Activated CD8-positive, alpha-beta memory T cell treated with anti-CD3 and anti-CD28 coated beads, Interleukin-2, amount 50 U/mL, for 24 hours (primary cell): ENCODE data around the gene RGS5.

ENCODE experiments used
- DNase-seq: peaks from one replicate; pipeline ENCODE4 v3.0.0-alpha.2; 2020; ENCODE audit errors: extremely low read depth

RGS5 gene

DNA sequence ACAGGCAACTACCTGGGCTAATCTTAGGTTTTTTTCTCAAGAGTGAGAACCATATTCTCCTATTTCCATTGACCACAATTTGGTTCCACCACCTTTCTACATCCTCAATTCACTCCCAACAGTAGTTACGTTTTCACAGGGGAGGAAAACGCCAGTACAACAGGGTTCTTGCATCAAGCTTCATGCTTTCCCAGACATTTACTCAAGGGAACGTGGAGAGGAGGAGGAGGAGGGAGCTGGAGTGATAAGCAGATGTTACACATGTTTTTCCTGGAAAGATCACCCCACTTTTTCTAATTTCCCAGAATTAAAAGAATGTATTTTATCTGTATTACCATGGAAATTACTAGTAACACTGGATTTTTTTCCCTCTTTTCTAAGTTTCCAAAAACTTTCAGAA lies 58.3 kb downstream of the RGS5 start:
- DNase-seq: no peak

- no peak for DNase-seq
These were observed 60.6 kb downstream of the RGS5 start for GRCh38 chr1:163142152-163142551.

GRCh38 chr1:163141556-163141955 lies 61.2 kb downstream of the RGS5 start:
- DNase-seq: no peak

DNA sequence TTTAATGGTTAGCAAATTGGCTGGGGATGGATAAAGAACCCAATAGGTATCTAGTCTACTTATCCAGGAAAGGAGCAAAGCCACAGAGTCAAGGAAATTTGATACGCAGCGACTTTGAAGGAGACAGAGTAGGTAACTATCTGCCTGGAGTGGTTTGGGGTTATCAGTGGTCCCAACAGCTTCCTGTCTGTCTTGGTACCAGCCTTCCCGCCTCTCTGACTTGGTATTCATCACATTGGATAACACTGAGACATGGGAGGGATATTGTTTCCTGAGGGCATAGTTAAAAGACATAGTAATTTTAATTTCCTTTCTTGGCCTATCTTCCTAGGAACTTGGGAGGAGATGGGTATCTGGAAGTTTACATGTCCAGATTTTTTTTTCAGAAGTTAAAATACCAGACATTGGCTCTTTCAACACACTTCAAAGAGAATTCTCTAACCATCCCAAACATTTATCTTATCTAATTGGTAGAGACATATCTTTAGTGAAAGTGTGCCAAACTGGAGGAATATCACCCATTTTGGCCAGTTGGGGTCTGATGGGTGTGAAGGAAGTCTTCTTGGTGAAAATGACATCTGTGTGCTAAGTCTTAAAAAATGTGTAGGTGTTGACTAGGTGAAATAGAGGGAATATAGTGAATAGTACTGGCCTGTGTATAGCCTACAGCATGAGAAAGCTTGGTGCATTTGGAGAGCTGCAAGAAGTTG lies 65.0 kb downstream of the RGS5 start:
- DNase-seq: no peak

- no peak for DNase-seq
These were observed 70.7 kb downstream of the RGS5 start for GRCh38 chr1:163131981-163132380.

GRCh38 chr1:163130225-163130856 lies 72.4 kb downstream of the RGS5 start:
- DNase-seq: no peak

DNA sequence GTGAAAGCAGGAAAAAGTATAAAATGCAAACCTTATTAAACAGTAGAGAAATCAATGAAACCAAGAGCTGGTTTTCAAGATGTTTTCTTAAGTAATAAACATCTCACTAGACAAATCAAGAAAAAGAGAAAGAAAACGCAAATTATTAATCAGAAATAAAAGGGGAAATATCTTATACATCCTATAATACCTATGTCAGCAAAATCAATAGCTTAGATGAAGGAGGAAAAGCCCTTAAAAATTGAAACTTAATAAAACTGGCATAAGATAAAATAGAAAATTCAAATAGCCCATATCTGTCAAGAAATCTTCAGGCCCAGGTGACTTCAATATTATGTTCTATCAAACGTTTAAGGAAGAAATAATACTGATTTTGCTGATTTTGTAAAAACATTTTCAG lies 74.4 kb downstream of the RGS5 start:
- DNase-seq: no peak

DNA sequence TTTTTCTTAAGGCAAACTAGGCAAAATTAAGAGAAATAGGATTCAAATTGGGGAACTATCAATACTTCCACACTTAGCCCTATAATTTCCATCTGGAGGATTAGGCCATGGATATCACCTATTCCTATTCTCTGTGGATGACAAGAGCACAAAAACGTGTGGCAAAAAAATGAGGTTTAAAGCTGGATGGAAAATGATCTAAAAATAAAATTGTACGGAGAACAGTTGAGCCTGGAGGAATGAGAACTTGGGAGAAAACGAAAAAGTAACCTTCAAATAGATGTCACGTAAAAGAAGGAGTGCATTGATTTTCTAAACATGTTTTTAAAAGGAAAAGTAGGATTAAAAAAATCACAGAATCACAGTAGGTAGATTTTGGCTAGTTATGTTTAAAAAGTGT lies 77.9 kb downstream of the RGS5 start:
- no peak for DNase-seq

DNA sequence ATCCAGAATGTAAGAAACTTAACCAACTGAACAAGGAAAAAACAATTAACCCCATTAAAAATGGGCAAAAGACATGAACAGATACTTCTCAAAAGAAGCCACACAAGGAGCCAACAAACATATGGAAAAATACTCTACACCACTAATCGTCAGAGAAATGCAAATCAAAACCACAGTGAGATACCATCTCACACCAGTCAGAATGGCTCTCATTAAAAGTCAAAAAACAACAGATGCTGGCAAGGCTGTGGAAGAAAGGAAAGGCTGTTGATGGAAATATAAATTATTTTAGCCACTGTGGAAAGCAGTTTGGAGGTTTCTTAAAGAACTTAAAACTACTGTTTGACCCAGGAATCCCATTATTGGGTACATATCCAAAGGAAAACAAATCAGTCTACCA lies 82.3 kb downstream of the RGS5 start:
- DNase-seq: no peak

DNA sequence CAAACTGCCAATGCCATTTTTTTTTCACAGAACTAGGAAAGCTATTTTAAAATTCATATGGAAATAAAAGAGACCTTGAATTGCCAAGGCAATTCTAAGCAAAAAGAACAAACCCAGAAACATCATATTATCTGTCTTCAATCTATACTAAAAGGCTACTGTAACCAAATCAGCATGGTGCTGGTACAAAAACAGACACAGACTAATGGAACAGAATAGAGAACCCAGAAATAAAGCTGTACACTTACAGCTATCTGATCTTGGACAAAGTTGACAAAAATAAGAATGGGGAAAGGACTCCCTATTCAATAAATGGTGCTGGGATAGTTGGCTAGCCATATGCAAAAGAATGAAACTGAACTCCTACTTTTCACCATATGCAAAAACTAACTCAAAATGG lies 83.0 kb downstream of the RGS5 start:
- DNase-seq: no peak

- DNase-seq: no peak
These were observed 86.8 kb downstream of the RGS5 start for GRCh38 chr1:163115887-163116286.

- DNase-seq: no peak
These were observed 95.1 kb downstream of the RGS5 start for GRCh38 chr1:163107655-163108054.

DNA sequence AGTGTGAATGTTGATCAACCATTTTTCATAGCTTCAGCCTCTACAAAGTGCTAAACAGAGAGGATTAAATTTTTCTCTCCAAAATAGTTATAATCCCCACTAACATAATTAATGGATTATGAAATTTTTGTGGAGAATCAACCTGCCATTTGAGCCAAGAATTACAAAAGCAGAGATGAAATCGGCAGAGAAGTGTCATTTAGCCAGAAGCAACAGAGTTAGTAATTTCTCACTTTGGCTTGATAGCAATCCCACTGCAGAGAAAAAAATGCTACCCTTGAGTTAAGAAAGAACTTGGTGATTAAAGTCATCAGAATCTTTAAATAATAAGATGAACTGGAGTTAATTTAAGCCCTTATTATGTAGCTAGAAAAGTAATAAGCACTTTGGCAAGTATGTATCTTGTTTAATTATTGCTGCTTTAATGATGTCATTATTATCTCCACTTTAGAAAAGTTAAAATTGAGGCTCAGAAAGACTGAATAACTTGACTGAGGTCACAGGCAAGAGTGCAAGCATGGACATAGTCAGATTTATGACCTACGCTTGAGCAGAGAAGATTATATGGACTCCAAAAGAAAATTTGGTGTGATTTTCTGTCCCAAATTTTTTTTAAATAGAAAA lies 96.2 kb downstream of the RGS5 start:
- no peak for DNase-seq

GRCh38 chr1:163104385-163105099 lies 98.2 kb downstream of the RGS5 start:
- DNase-seq: no peak

- DNase-seq: no peak
These were observed 100.1 kb downstream of the RGS5 start for GRCh38 chr1:163102590-163102989.

- DNase-seq: no peak
These were observed 107.5 kb downstream of the RGS5 start for GRCh38 chr1:163095213-163095612.

GRCh38 chr1:163094589-163094988 lies 108.1 kb downstream of the RGS5 start:
- no peak for DNase-seq

- no peak for DNase-seq
These were observed 108.5 kb downstream of the RGS5 start for GRCh38 chr1:163094182-163094581.

DNA sequence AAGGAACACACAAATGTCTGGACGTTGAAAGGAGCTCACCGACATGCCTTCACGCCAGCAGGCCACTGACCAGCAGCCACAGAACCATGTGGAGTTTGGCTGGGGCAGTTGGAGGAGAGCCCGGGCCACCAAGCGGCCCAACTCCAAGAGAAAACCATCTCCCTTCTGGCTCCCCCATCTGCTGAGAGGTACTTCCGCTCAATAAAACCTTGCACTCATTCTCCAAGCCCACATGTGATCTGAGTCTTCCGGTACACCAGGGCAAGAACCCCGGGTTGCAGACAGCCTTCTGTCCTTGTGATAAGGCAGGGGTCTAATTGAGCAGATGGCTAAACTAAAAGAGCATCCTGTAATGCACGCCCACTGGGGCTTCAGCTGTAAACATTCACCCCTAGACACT lies 109.1 kb downstream of the RGS5 start:
- DNase-seq: no peak

DNA sequence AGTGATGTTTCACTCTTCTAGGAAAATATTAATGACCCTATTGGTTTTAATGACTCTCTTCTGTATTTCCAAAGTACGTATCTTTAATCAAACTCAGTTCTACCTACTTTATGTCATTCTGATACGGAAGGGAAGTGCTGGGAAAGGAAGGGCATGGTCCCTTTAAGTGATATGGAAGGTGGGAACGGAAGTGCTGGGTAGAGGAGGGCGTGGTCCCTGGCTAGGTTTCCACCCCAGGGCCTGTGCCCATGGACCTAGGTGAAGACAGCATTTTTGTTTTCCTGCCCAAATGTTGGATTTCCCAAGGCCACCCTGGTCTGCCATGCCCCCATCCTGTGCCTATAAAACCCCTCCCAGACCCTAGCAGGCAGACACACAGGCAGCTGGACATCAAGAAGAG lies 109.5 kb downstream of the RGS5 start:
- no peak for DNase-seq
